GM12873 (cell line): Measurements from ENCODE around the gene BNIP5.

Experiments used
- CTCF ChIP-seq: IDR thresholded peaks from 2 replicates; pipeline ENCODE4 v1.5.1; 2012; ENCODE audit warnings: low read depth, mild to moderate bottlenecking, moderate library complexity, low read length, control low read depth; ENCODE audit not compliant: insufficient read depth; ENCODE audit errors: missing control alignments

Gene BNIP5

GRCh38 chr6:36373368-36374019, 36.8 kb upstream of the BNIP5 start:
- TF ChIP-seq CTCF: no peak

GRCh38 chr6:36372088-36372487, 35.4 kb upstream of the BNIP5 start:
- no peak for TF ChIP-seq CTCF

- no peak for TF ChIP-seq CTCF
Measured at GRCh38 chr6:36371211-36371610, 34.5 kb upstream of the BNIP5 start.

GRCh38 chr6:36370638-36371037, 34.0 kb upstream of the BNIP5 start:
- TF ChIP-seq CTCF: no peak

- no peak for TF ChIP-seq CTCF
Measured at GRCh38 chr6:36368921-36369865, 32.5 kb upstream of the BNIP5 start.

GRCh38 chr6:36368421-36368820, 31.7 kb upstream of the BNIP5 start:
- TF ChIP-seq CTCF: no peak

- no peak for TF ChIP-seq CTCF
Measured at GRCh38 chr6:36367743-36368142, 31.1 kb upstream of the BNIP5 start.
